ENCODE data around the gene SLC39A3. TPM values are rescaled to one million over a fixed set of nuclear protein-coding genes. Genes with fewer than 3 reads are reported as not detected.

Gene SLC39A3
- total RNA-seq, 1 experiment from 2014 or later: 28.2 TPM

GRCh38 chr19:2761309-2761677, 21.5 kb upstream of the SLC39A3 start:
- CTCF ChIA-PET: no interaction called here
- no peak for TF ChIP-seq CTCF (IDR thresholded peaks at IDR 0.05; ENCODE audit: unreplicated experiment)
- no peak for DNase-seq
- no peaks in the 10 kb centered on the region for H3K9me3 Mint-ChIP-seq (ENCODE audit: low read depth, unreplicated experiment)
- intact Hi-C loops (cut with micrococcal nuclease; ENCODE audit: unreplicated experiment): no loop called here
- H3K4me1 Mint-ChIP-seq (ENCODE audit: low read depth, unreplicated experiment): no peaks in the 10 kb centered on the region
- peaks cover 45% of the 10 kb centered on the region for H3K36me3 Mint-ChIP-seq (ENCODE audit: insufficient read depth, unreplicated experiment)
- H3K27me3 Mint-ChIP-seq (ENCODE audit: unreplicated experiment): no peaks in the 10 kb centered on the region
- BruUV-seq (replicated peaks): no TSS peak
- no peak overlapping the region for H3K27ac Mint-ChIP-seq (ENCODE audit: unreplicated experiment)
- H3K4me3 Mint-ChIP-seq (ENCODE audit: low read depth, unreplicated experiment): no peak overlapping the region

- Mint-ChIP-seq H3K36me3 (ENCODE audit: insufficient read depth, unreplicated experiment) (peaks cover 49% of the 10 kb centered on the region), H3K4me3 (ENCODE audit: low read depth, unreplicated experiment) (no peak overlapping the region), H3K27ac (ENCODE audit: unreplicated experiment) (no peak overlapping the region), H3K4me1 (ENCODE audit: low read depth, unreplicated experiment) (no peaks in the 10 kb centered on the region), H3K9me3 (ENCODE audit: low read depth, unreplicated experiment) (no peaks in the 10 kb centered on the region), H3K27me3 (ENCODE audit: unreplicated experiment) (no peaks in the 10 kb centered on the region)
- TF ChIP-seq CTCF (IDR thresholded peaks at IDR 0.05; ENCODE audit: unreplicated experiment): no peak
- BruUV-seq (replicated peaks): no TSS peak
- CTCF ChIA-PET: no interaction called here
- no peak for DNase-seq
- intact Hi-C loops (cut with micrococcal nuclease; ENCODE audit: unreplicated experiment): no loop called here
Measured at GRCh38 chr19:2759965-2760364, 20.1 kb upstream of the SLC39A3 start.

- no peak for DNase-seq
- BruUV-seq (replicated peaks): no TSS peak
- H3K4me3 Mint-ChIP-seq (ENCODE audit: low read depth, unreplicated experiment): no peak overlapping the region
- H3K4me1 Mint-ChIP-seq (ENCODE audit: low read depth, unreplicated experiment): no peaks in the 10 kb centered on the region
- no peaks in the 10 kb centered on the region for H3K9me3 Mint-ChIP-seq (ENCODE audit: low read depth, unreplicated experiment)
- CTCF ChIA-PET: interaction anchor here (0.7 kb wide), 1 partner anchor 161 kb away, joined by 3 read pairs; no protein-coding TSS in a partner anchor
- H3K27me3 Mint-ChIP-seq (ENCODE audit: unreplicated experiment): no peaks in the 10 kb centered on the region
- intact Hi-C loops (cut with micrococcal nuclease; ENCODE audit: unreplicated experiment): no loop called here
- H3K27ac Mint-ChIP-seq (ENCODE audit: unreplicated experiment): no peak overlapping the region
- no peak for TF ChIP-seq CTCF (IDR thresholded peaks at IDR 0.05; ENCODE audit: unreplicated experiment)
- peaks cover 50% of the 10 kb centered on the region for H3K36me3 Mint-ChIP-seq (ENCODE audit: insufficient read depth, unreplicated experiment)
Measured at GRCh38 chr19:2759362-2759761, 19.5 kb upstream of the SLC39A3 start.

DNA sequence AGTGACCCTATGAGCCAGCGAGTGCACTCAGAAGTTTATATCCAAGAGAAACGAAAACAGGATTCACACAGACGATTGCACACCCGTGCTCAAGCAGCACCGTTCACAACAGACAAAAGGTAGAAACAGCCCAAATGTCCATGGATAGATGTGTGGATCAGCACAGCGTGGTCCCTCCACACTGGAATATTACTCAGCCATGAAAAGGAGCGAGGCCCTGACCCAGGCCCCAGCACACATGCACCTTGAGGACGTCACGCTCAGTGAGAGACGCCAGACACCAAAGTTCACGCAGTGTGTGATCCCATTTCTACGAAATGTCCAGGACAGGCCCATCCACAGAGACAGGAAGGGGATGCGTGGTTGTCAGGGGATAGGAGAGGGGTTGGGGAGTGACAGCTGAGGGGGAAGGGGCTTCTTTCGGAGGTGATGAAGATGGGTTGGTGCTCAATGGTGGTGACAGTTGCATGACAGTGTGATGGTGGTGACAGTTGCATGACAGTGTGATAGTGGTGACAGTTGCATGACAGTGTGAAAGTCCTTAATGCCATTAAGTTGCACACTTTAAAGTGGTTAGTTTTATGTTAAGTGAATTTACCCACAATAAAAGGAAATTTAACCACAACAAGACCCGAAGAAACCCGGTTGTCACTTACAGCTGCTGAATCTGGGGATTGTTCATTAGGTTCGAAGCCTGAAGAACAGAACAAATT, 18.9 kb upstream of the SLC39A3 start:
- H3K36me3 Mint-ChIP-seq (ENCODE audit: insufficient read depth, unreplicated experiment): peaks cover 50% of the 10 kb centered on the region
- H3K9me3 Mint-ChIP-seq (ENCODE audit: low read depth, unreplicated experiment): no peaks in the 10 kb centered on the region

More for the DNA sequence above, 18.9 kb upstream of the SLC39A3 start:
- intact Hi-C loops (cut with micrococcal nuclease; ENCODE audit: unreplicated experiment): no loop called here
- BruUV-seq (replicated peaks): no TSS peak
- CTCF ChIA-PET: interaction anchor here (0.7 kb wide), 1 partner anchor 161 kb away, joined by 3 read pairs; no protein-coding TSS in a partner anchor
- no peak for DNase-seq
- no peaks in the 10 kb centered on the region for H3K4me1 Mint-ChIP-seq (ENCODE audit: low read depth, unreplicated experiment)
- H3K27ac Mint-ChIP-seq (ENCODE audit: unreplicated experiment): no peak overlapping the region
- TF ChIP-seq CTCF (IDR thresholded peaks at IDR 0.05; ENCODE audit: unreplicated experiment): no peak
- H3K4me3 Mint-ChIP-seq (ENCODE audit: low read depth, unreplicated experiment): no peak overlapping the region
- no peaks in the 10 kb centered on the region for H3K27me3 Mint-ChIP-seq (ENCODE audit: unreplicated experiment)
